ENCODE measurements around the gene PTP4A2.

- TF ChIP-seq CTCF (IDR thresholded peaks at IDR 0.05), result no peak
- no peak for TF ChIP-seq POLR2A (IDR thresholded peaks at IDR 0.05)
These were observed 79.1 kb downstream of the PTP4A2 start for GRCh38 chr1:31859044-31859443.

Measured in adrenal gland (tissue), 5 donors.